HFF-Myc (cell line): ENCODE results near the gene LIN37.

Source experiments
- DNase-seq: peaks from one replicate; pipeline ENCODE4 v3.0.0-alpha.2; 2011; ENCODE audit warnings: low read depth; ENCODE audit errors: extremely low read depth
- H3K4me3 ChIP-seq: replicated peaks from 2 replicates; pipeline ENCODE4 v1.5.1; 2011; ENCODE audit warnings: low read depth, mild to moderate bottlenecking, control low read depth, low read length
- CTCF ChIP-seq: IDR thresholded peaks from 2 replicates; pipeline ENCODE4 v1.5.1; 2012; ENCODE audit warnings: mild to moderate bottlenecking, low read depth, low read length, control low read depth; ENCODE audit errors: missing control alignments

The LIN37 gene

GRCh38 chr19:35730326-35730725, 18.1 kb upstream of the LIN37 start:
- no peak overlapping the region for H3K4me3 ChIP-seq
- TF ChIP-seq CTCF: no peak
- DNase-seq: no peak

GRCh38 chr19:35731353-35731752, 17.0 kb upstream of the LIN37 start:
- TF ChIP-seq CTCF: no peak
- H3K4me3 ChIP-seq: no peak overlapping the region
- DNase-seq: no peak

GRCh38 chr19:35731779-35732405, 16.5 kb upstream of the LIN37 start:
- H3K4me3 ChIP-seq: no peak overlapping the region
- no peak for TF ChIP-seq CTCF
- DNase-seq: no peak

GRCh38 chr19:35732540-35733179, 15.7 kb upstream of the LIN37 start:
- no peak overlapping the region for H3K4me3 ChIP-seq
- DNase-seq: no peak
- no peak for TF ChIP-seq CTCF

GRCh38 chr19:35733180-35734125, 14.9 kb upstream of the LIN37 start:
- H3K4me3 ChIP-seq: no peak overlapping the region
- no peak for TF ChIP-seq CTCF
- DNase-seq: no peak

- TF ChIP-seq CTCF: no peak
Measured at GRCh38 chr19:35734273-35734672, 14.1 kb upstream of the LIN37 start.

More at GRCh38 chr19:35734273-35734672, 14.1 kb upstream of the LIN37 start:
- no peak for DNase-seq
- H3K4me3 ChIP-seq: no peak overlapping the region
